GM15510 (cell line): ENCODE results near the gene NECAP2.

Experiments used
- POLR2A ChIP-seq: IDR thresholded peaks from 3 replicates; pipeline ENCODE4 v1.6.1; 2011; ENCODE audit warnings: borderline replicate concordance; ENCODE audit not compliant: insufficient read length; ENCODE audit errors: extremely low read depth

Gene NECAP2

GRCh38 chr1:16440470-16441281 lies at the start of gene NECAP2:
TSS of gene NECAP2 (plus strand) at chr1:16440724. CDS start at chr1:16440762, 38 bp downstream.
- TF ChIP-seq POLR2A = peak; percentile 90

GRCh38 chr1:16391411-16391810 lies 49.1 kb upstream of the NECAP2 start:
- no peak for TF ChIP-seq POLR2A

DNA sequence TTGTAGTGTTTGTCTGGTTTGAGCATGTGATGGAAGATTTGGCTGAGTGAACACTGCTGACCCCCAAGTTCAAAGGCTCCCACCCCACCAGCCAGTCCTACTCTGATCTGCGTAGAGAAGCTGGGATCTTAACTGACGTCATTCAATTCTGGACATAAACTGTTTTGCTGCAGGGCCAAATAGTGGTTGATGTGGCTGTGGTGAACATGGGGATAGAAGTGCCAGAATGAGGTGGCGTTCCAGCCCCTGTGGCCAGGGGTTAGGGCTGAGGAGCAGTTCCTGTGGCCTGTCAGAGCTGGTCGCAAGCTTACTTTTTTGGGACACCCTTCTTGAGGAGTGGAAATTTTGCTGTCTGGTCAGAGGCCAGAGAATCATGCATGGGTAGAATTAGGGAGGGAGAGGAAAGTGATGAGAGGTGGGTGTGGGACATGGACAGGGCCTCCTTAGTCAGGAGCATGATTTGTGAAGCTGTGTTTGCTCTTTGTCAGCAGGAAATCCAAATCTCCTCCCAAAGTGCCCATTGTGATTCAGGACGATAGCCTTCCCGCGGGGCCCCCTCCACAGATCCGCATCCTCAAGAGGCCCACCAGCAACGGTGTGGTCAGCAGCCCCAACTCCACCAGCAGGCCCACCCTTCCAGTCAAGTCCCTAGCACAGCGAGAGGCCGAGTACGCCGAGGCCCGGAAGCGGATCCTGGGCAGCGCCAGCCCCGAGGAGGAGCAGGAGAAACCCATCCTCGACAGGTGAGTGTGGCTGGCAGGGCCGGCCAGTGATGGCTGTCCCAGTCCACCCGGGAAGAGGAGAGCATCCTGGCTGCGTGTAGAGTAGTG lies 47.6 kb upstream of the NECAP2 start:
- no peak for TF ChIP-seq POLR2A

- TF ChIP-seq POLR2A = no peak
Measured at GRCh38 chr1:16393570-16394521, 46.7 kb upstream of the NECAP2 start.

DNA sequence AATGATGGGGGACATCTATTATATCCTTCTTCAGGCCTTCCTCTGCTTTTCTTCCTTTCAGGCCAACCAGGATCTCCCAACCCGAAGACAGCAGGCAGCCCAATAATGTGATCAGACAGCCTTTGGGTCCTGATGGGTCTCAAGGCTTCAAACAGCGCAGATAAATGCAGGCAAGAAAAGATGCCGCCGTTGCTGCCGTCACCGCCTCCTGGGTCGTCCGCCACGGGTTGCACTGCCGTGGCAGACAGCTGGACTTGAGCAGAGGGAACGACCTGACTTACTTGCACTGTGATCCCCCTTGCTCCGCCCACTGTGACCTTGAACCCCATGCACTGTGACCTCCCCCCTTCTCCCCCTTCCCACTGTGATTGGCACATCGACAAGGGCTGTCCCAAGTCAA lies 45.5 kb upstream of the NECAP2 start:
- TF ChIP-seq POLR2A = no peak

GRCh38 chr1:16396591-16396990 lies 43.9 kb upstream of the NECAP2 start:
- no peak for TF ChIP-seq POLR2A

DNA sequence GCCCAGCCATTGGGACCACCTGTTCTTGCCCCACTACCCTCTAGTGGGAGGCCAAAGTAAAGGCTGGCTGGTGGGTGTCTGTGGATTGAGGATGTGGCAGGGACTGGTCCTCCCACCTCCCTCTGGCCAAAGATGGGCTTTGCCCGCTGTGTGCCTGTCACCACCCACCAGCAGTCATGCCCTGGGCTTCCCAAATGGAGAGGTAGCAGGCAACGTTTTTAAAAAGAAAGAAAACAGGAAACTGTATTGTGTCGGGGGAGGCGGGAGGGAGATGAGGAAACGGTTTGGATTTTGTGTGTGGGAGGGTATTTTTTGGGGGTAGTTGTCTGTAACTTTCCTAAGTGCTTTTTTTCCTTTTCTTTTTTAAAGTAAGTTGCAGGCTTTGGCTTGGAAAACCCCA lies 43.4 kb upstream of the NECAP2 start:
- TF ChIP-seq POLR2A = no peak

GRCh38 chr1:16398371-16398953 lies 42.1 kb upstream of the NECAP2 start:
- TF ChIP-seq POLR2A = no peak

GRCh38 chr1:16402742-16403141 lies 37.8 kb upstream of the NECAP2 start:
- TF ChIP-seq POLR2A = no peak

DNA sequence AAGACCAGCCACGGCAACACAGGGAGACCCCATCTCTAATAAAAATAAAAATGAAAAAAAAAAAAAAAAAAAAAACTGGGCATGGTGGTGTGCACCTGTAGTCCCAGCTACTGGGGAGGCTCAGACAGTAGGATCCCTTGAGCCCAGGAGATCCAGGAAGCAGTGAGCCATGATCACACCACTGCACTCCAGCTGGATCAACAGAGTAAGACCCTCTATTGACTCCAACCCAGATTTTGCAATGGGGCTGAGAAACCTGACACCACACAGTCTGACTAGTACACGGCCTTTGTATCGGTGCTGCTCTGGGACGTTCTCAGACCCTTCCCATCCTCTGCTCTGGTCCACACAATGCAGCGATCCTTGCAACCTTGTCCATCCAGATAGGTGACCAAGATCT lies 35.1 kb upstream of the NECAP2 start:
- no peak for TF ChIP-seq POLR2A

DNA sequence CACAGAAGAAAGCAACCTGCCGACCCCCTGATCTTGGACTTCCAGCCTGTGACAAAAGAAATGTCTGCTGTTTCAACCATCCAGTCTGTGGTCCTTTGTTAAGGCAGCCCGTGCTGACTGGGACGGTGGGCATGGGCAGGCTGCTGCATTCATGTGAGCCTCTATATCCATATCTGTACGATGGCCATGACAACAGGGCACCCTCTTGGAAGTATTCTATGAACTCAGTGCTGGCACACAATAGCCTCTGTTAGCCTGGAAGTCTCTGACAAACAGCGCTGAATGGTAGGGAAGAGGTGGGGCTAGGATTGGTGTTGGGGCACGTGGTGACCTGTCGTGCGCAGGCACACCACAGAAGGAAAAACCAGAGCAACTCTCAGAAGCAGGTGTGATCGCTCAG lies 33.7 kb upstream of the NECAP2 start:
- TF ChIP-seq POLR2A = no peak

DNA sequence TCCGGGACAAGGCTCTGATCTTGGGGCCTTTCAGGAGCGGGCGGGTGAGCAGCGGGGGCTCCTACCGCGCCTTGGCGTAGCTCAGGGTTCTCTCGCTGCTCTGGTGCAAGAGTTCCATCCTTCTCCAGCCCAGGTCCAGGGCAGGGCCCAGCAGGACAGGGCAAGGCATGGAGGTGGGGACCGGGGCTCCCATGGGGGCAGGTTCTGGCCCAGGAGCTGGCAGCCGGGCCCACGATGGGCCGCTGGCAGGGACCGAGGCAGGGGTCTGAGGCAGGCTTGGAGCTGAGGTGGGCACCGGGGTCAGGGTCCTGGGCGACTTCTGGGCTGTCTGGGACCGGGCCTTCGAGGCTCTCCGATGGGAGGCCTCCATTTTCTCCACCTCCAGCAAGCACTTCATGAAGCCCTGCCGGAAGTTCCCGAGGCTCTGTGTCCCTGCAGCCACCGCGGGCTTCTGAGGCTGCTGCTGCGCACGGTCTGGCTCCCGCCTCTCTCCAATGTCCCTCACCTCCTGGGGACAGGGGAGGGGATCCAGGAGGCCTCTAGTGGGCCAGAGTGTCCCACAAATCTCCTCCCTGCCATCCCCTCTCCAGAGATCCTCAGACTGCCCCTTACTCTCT lies 30.9 kb upstream of the NECAP2 start:
- no peak for TF ChIP-seq POLR2A

- no peak for TF ChIP-seq POLR2A
Measured at GRCh38 chr1:16410803-16411202, 29.7 kb upstream of the NECAP2 start.

- no peak for TF ChIP-seq POLR2A
Measured at GRCh38 chr1:16413191-16413590, 27.3 kb upstream of the NECAP2 start.
